ENCODE measurements around the gene ERN1. TPM values are rescaled to one million over a fixed set of nuclear protein-coding genes. Genes with fewer than 3 reads are reported as not detected.
"Not testable (repeated sequence)": the region's sequence is repeated elsewhere in the genome, so short reads cannot be mapped to it uniquely, and the experiment has no call there.

The ERN1 gene
- total and polyA plus RNA-seq, 3 experiments from 2014 or later: 24.7 to 92.1 (median 25.5) TPM

GRCh38 chr17:64172510-64172909, 42.6 kb upstream of the ERN1 start:
- no peaks in the 10 kb centered on the region for H3K4me1 ChIP-seq (ENCODE audit: insufficient read depth, low read length)
- CTCF ChIA-PET: no interaction called here
- H3K9me3 Mint-ChIP-seq: no peaks in the 10 kb centered on the region
- no peaks in the 10 kb centered on the region for H3K27me3 Mint-ChIP-seq
- H3K4me3 Mint-ChIP-seq: no peak overlapping the region
- H3K27me3 ChIP-seq (ENCODE audit: insufficient read depth, low read length, poor library complexity, severe bottlenecking): no peaks in the 10 kb centered on the region
- POLR2A ChIA-PET: no interaction called here
- no peak for DNase-seq
- H3K9me3 ChIP-seq (ENCODE audit: low read length): no peaks in the 10 kb centered on the region
- H3K4me3 ChIP-seq (ENCODE audit: low read length): no peak overlapping the region
- H3K4me1 Mint-ChIP-seq: no peaks in the 10 kb centered on the region
- no peaks in the 10 kb centered on the region for H3K36me3 ChIP-seq (ENCODE audit: insufficient read depth, low read length)
- no peak overlapping the region for H3K27ac Mint-ChIP-seq
- peaks cover 6 to 51% (median 19%) of the 10 kb centered on the region in 3 donors for H3K36me3 Mint-ChIP-seq
- H3K27ac ChIP-seq (ENCODE audit: low read depth, low read length): no peak overlapping the region

GRCh38 chr17:64171041-64171440, 41.1 kb upstream of the ERN1 start:
- no peaks in the 10 kb centered on the region for H3K36me3 ChIP-seq (ENCODE audit: insufficient read depth, low read length)
- H3K9me3 ChIP-seq (ENCODE audit: low read length): no peaks in the 10 kb centered on the region
- H3K27me3 Mint-ChIP-seq: no peaks in the 10 kb centered on the region
- H3K4me1 ChIP-seq (ENCODE audit: insufficient read depth, low read length): no peaks in the 10 kb centered on the region
- H3K4me3 ChIP-seq (ENCODE audit: low read length): no peak overlapping the region
- H3K4me1 Mint-ChIP-seq: no peaks in the 10 kb centered on the region
- H3K36me3 Mint-ChIP-seq: peaks cover 10 to 50% (median 13%) of the 10 kb centered on the region in 3 donors
- DNase-seq: no peak
- no peaks in the 10 kb centered on the region for H3K9me3 Mint-ChIP-seq
- no peak overlapping the region for H3K27ac ChIP-seq (ENCODE audit: low read depth, low read length)
- no peaks in the 10 kb centered on the region for H3K27me3 ChIP-seq (ENCODE audit: insufficient read depth, low read length, poor library complexity, severe bottlenecking)
- peak overlapping the region in 2 of 8 donors; percentile 39 to 81 for H3K27ac Mint-ChIP-seq
- CTCF ChIA-PET: no interaction called here
- POLR2A ChIA-PET: no interaction called here
- H3K4me3 Mint-ChIP-seq: no peak overlapping the region

GRCh38 chr17:64170286-64170685, 40.3 kb upstream of the ERN1 start:
- CTCF ChIA-PET: no interaction called here
- H3K27me3 Mint-ChIP-seq: no peaks in the 10 kb centered on the region
- no peaks in the 10 kb centered on the region for H3K4me1 Mint-ChIP-seq
- no peak for DNase-seq
- H3K9me3 Mint-ChIP-seq: no peaks in the 10 kb centered on the region
- no peak overlapping the region for H3K4me3 ChIP-seq (ENCODE audit: low read length)
- H3K4me1 ChIP-seq (ENCODE audit: insufficient read depth, low read length): no peaks in the 10 kb centered on the region
- H3K36me3 ChIP-seq (ENCODE audit: insufficient read depth, low read length): no peaks in the 10 kb centered on the region
- no peak overlapping the region for H3K4me3 Mint-ChIP-seq
- H3K27ac ChIP-seq (ENCODE audit: low read depth, low read length): no peak overlapping the region
- no peaks in the 10 kb centered on the region for H3K9me3 ChIP-seq (ENCODE audit: low read length)
- H3K36me3 Mint-ChIP-seq: peaks cover 10 to 53% (median 13%) of the 10 kb centered on the region in 3 donors
- no peaks in the 10 kb centered on the region for H3K27me3 ChIP-seq (ENCODE audit: insufficient read depth, low read length, poor library complexity, severe bottlenecking)
- H3K27ac Mint-ChIP-seq: peak overlapping the region in 1 of 8 donors; percentile 43
- POLR2A ChIA-PET: no interaction called here

GRCh38 chr17:64167666-64168065, 37.7 kb upstream of the ERN1 start:
- H3K36me3 Mint-ChIP-seq: peaks cover 10 to 49% (median 11%) of the 10 kb centered on the region in 3 donors
- DNase-seq; H3K36me3 ChIP-seq (ENCODE audit: insufficient read depth, low read length); H3K27ac Mint-ChIP-seq; H3K27me3 ChIP-seq (ENCODE audit: insufficient read depth, low read length, poor library complexity, severe bottlenecking); CTCF ChIA-PET; H3K9me3 Mint-ChIP-seq; H3K4me3 Mint-ChIP-seq; H3K4me1 ChIP-seq (ENCODE audit: insufficient read depth, low read length); H3K4me1 Mint-ChIP-seq; H3K9me3 ChIP-seq (ENCODE audit: low read length); POLR2A ChIA-PET; H3K27ac ChIP-seq (ENCODE audit: low read depth, low read length); H3K4me3 ChIP-seq (ENCODE audit: low read length); H3K27me3 Mint-ChIP-seq: not testable (repeated sequence)

GRCh38 chr17:64166876-64167275, 36.9 kb upstream of the ERN1 start:
- Histone ChIP-seq H3K4me3 (ENCODE audit: low read length) (no peak overlapping the region), H3K27me3 (ENCODE audit: insufficient read depth, low read length, poor library complexity, severe bottlenecking) (no peaks in the 10 kb centered on the region), H3K27ac (ENCODE audit: low read depth, low read length) (no peak overlapping the region), H3K36me3 (ENCODE audit: insufficient read depth, low read length) (no peaks in the 10 kb centered on the region), H3K4me1 (ENCODE audit: insufficient read depth, low read length) (no peaks in the 10 kb centered on the region), H3K9me3 (ENCODE audit: low read length) (no peaks in the 10 kb centered on the region)
- DNase-seq: no peak
- ChIA-PET CTCF (no interaction called here), POLR2A (no interaction called here)
- Mint-ChIP-seq H3K9me3 (no peaks in the 10 kb centered on the region), H3K4me3 (no peak overlapping the region), H3K27ac (peak overlapping the region in 1 of 8 donors; percentile 47), H3K27me3 (no peaks in the 10 kb centered on the region), H3K36me3 (peaks cover 10 to 44% (median 11%) of the 10 kb centered on the region in 3 donors), H3K4me1 (peaks cover 2 to 7% (median 3%) of the 10 kb centered on the region in 3 donors)

GRCh38 chr17:64165347-64165746, 35.4 kb upstream of the ERN1 start:
- ChIA-PET CTCF (no interaction called here), POLR2A (no interaction called here)
- Histone ChIP-seq H3K4me1 (ENCODE audit: insufficient read depth, low read length) (no peaks in the 10 kb centered on the region), H3K36me3 (ENCODE audit: insufficient read depth, low read length) (no peaks in the 10 kb centered on the region), H3K27ac (ENCODE audit: low read depth, low read length) (no peak overlapping the region), H3K9me3 (ENCODE audit: low read length) (no peaks in the 10 kb centered on the region), H3K27me3 (ENCODE audit: insufficient read depth, low read length, poor library complexity, severe bottlenecking) (no peaks in the 10 kb centered on the region), H3K4me3 (ENCODE audit: low read length) (no peak overlapping the region)
- no peaks in the 10 kb centered on the region for H3K9me3 Mint-ChIP-seq
- H3K4me1 Mint-ChIP-seq: peaks cover 5 to 12% (median 10%) of the 10 kb centered on the region in 3 donors
- DNase-seq: no peak
- H3K4me3 Mint-ChIP-seq: no peak overlapping the region
- H3K27me3 Mint-ChIP-seq: no peaks in the 10 kb centered on the region
- no peak overlapping the region for H3K27ac Mint-ChIP-seq
- peaks cover 3 to 35% (median 11%) of the 10 kb centered on the region in 3 donors for H3K36me3 Mint-ChIP-seq

GRCh38 chr17:64164596-64165285, 34.8 kb upstream of the ERN1 start:
- H3K27me3 Mint-ChIP-seq: no peaks in the 10 kb centered on the region
- peaks cover 3 to 32% (median 6%) of the 10 kb centered on the region in 3 donors for H3K36me3 Mint-ChIP-seq
- H3K27ac ChIP-seq (ENCODE audit: low read depth, low read length): no peak overlapping the region
- no peaks in the 10 kb centered on the region for H3K27me3 ChIP-seq (ENCODE audit: insufficient read depth, low read length, poor library complexity, severe bottlenecking)
- POLR2A ChIA-PET: no interaction called here
- no peak overlapping the region for H3K4me3 ChIP-seq (ENCODE audit: low read length)
- DNase-seq: no peak
- no peaks in the 10 kb centered on the region for H3K4me1 ChIP-seq (ENCODE audit: insufficient read depth, low read length)
- CTCF ChIA-PET: interaction anchor here (0.9 kb wide), 1 partner anchor 254 kb away, joined by 3 read pairs; the partner anchor contains the start of gene CSHL1
- no peaks in the 10 kb centered on the region for H3K9me3 Mint-ChIP-seq
- no peaks in the 10 kb centered on the region for H3K9me3 ChIP-seq (ENCODE audit: low read length)
- no peaks in the 10 kb centered on the region for H3K36me3 ChIP-seq (ENCODE audit: insufficient read depth, low read length)
- H3K4me3 Mint-ChIP-seq: no peak overlapping the region
- peaks cover 5 to 12% (median 10%) of the 10 kb centered on the region in 3 donors for H3K4me1 Mint-ChIP-seq
- H3K27ac Mint-ChIP-seq: no peak overlapping the region

GRCh38 chr17:64163468-64163867, 33.5 kb upstream of the ERN1 start:
- ChIA-PET POLR2A (interaction anchor here (1.0 kb wide), 1 partner anchor 17 kb away, joined by 3 read pairs; no protein-coding TSS in a partner anchor), CTCF (no interaction called here)
- H3K36me3 Mint-ChIP-seq: peaks cover 3 to 30% (median 7%) of the 10 kb centered on the region in 3 donors
- Histone ChIP-seq H3K4me1 (ENCODE audit: insufficient read depth, low read length) (no peaks in the 10 kb centered on the region), H3K27me3 (ENCODE audit: insufficient read depth, low read length, poor library complexity, severe bottlenecking) (no peaks in the 10 kb centered on the region), H3K4me3 (ENCODE audit: low read length) (no peak overlapping the region), H3K27ac (ENCODE audit: low read depth, low read length) (no peak overlapping the region), H3K9me3 (ENCODE audit: low read length) (no peaks in the 10 kb centered on the region), H3K36me3 (ENCODE audit: insufficient read depth, low read length) (no peaks in the 10 kb centered on the region)
- H3K27ac Mint-ChIP-seq: no peak overlapping the region
- no peaks in the 10 kb centered on the region for H3K27me3 Mint-ChIP-seq
- no peaks in the 10 kb centered on the region for H3K9me3 Mint-ChIP-seq
- no peak overlapping the region for H3K4me3 Mint-ChIP-seq
- peaks cover 5 to 12% (median 10%) of the 10 kb centered on the region in 3 donors for H3K4me1 Mint-ChIP-seq
- no peak for DNase-seq
